GM20000 (cell line): ENCODE measurements around the gene ZWILCH.
A peak's percentile ranks its signal among the peaks of the same experiment; 100 is the strongest.

Source experiments
- DNase-seq: peaks from one replicate; pipeline ENCODE4 v3.0.0; 2012; ENCODE audit warnings: low spot score
- TF ChIP-seq, protein P1 (sequence below): IDR thresholded peaks from 2 replicates; pipeline ENCODE4 v1.5.1; 2012; ENCODE audit warnings: mild to moderate bottlenecking, control low read depth; ENCODE audit errors: extremely low read depth, missing control alignments

ZWILCH gene

DNA sequence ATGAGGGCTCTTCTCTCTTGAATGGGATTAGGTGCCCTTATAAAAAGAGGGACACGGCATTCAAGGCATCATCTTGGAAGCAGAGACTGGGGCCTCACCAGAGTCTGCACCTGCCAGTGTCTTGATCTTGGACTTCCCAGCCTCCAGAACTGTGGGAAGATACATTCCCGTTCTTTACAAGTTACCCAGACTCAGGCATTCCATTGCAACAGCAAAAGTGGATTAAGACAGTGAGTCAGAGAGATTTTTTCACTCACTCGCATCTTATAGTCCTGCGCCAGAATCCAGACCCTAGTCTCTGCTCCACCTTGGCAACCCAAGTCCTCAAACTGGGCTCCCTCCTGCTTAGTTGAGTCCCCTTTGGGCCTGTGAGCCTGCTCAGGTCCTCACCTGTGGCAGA is 58.0 kb downstream of the ZWILCH start:
- DNase-seq = no peak
- TF ChIP-seq, protein P1, sequence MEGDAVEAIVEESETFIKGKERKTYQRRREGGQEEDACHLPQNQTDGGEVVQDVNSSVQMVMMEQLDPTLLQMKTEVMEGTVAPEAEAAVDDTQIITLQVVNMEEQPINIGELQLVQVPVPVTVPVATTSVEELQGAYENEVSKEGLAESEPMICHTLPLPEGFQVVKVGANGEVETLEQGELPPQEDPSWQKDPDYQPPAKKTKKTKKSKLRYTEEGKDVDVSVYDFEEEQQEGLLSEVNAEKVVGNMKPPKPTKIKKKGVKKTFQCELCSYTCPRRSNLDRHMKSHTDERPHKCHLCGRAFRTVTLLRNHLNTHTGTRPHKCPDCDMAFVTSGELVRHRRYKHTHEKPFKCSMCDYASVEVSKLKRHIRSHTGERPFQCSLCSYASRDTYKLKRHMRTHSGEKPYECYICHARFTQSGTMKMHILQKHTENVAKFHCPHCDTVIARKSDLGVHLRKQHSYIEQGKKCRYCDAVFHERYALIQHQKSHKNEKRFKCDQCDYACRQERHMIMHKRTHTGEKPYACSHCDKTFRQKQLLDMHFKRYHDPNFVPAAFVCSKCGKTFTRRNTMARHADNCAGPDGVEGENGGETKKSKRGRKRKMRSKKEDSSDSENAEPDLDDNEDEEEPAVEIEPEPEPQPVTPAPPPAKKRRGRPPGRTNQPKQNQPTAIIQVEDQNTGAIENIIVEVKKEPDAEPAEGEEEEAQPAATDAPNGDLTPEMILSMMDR = no peak

DNA sequence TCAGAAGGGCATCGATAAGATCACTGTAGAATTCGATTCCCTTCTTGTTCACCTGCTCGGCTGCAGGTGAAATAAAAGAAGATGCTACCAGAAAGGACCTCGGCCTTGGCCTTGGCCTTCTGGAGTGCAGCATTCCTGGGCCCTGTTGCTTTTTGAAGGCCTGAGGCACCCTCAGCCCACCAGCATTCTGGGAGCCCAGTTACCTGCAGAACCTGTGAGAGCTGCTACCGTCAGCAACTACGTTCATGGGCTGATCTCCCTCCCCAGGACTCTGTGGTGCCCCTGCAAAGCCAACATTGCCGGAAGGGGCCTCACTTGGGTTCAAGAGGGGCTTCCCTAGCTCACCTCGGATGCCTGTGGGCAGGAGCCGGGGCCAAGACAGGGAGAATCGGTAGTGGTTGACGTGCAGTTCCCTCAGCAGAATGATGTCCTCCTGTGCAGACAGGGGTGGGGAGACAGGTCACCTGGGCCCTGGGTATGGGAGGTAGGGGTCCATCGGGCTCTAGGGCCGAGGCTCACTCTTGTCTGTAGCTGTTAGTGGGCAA is 58.5 kb downstream of the ZWILCH start:
- TF ChIP-seq, protein P1 = no peak
- no peak for DNase-seq

DNA sequence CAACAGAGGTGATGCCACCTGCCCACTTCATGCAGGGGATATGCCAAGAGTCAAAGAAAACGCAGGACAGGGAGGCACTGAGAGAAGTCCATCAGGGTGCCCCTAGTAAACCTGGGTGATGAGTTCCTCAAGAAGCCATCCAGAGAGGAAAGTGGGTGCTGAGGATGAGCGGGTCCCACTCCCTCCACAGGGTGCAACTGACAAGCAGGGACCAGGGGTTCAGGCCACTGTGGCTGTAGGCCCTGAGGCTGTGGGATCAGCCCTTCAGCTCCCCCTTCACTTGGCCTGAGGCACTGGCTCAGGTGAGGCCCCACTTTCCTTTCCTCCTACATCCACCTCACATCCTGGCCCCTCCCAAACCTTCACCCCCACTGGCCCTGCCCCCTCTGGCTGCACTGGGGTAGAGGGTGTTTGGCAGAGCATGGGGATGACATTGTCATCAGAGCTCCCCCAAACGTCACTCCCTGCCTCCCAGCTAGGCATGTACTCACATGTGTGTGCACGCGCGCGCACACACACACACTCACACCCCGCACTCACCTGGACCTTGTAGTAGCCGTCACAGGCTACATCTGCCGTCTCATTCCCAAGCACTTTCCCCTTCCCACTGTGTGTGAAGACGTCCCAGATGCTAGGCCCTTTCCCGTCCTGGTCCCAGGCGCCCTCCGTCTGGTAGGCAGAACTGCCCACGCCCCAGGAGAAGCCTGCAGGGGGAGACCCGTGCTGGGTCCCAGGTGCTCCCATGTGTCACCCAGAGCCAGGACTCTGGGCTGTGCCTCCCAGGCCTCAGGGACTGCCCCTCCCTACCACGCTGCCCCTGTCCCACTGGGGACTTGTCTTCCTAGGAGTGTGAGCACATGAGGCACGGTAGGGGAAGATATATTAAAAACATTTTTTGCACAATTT is 59.3 kb downstream of the ZWILCH start:
- DNase-seq = no peak
- TF ChIP-seq, protein P1 = no peak

DNA sequence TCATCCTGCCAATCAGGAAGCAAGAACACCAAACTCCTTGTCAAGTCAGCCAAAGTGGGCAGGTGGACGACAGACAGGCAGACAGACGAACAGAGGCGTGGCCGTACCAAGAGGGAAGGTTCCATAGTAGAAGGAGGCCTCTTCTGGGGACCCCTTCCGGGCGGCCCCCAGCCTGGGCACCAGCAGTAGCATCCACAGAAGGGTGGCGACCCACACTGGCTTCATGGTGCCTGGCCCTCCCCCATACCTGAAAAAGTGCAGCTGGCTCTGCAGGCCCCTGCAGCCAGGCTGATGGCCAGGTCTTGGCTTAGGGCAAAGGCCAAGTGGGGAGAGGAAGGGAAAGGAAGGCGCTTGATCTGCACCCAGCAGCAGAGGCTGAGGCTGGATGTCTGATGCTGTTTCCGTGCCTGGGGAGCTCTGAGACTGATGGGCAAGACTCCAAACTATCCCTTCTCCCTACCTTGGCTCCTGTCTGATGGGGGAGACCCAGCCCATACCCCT is 60.1 kb downstream of the ZWILCH start:
- DNase-seq = no peak
- TF ChIP-seq, protein P1 = no peak

DNA sequence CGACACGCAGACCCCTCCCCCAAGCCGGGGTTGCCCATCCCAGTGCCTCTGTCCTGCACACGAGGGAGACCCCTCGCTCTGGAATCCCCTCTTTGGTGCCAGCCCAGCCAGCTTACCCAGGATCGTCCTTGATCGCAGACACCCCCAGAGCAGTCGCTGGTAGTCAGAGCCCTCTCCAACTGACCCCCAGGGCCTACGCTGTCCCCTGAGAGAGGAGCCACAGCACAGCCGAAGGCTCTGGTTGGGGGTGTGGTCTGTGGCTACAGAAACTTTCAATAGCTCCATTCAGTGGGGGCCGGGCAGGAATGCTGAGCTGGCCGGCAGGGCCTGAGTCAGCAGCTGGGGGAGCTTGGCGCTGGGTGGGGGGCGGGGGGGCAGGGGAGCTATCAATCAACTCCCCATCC is 60.6 kb downstream of the ZWILCH start, which contains the start of gene LCTL:
Gene LCTL, minus strand, starts transcription at position 258 of the 404 bp plus-strand sequence. CDS start 633 bp downstream, outside the sequence.
- no peak for DNase-seq
- TF ChIP-seq, protein P1 = no peak

DNA sequence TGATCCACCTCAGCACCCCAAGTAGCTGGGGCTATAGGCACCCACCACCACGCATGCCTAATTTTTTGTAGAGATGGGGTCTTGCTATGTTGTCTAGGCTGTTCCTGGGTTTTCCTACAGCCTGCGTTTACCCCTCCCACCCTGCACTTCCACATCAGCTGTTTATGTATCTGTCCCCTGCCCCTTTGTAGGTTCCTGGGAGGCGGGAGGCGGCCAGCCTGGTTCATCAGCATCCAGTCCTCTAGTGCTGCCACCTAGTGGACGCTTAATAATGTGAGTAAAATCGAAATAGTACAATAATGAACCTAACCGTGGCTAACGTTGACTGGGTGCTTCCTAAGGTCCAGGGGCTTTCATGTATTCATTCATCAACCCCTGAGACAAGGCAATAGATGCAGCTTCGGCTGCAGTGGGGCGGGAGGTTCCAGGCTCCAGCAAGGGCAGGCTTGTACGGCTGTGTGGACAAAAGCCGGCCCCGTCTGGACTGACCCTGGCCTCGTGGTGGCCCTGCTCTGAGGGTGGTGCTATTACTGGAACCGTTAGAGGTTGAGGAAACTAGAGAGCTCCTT is 61.9 kb downstream of the ZWILCH start:
- TF ChIP-seq, protein P1 = peak; percentile 36
- peak; percentile 77 for DNase-seq

DNA sequence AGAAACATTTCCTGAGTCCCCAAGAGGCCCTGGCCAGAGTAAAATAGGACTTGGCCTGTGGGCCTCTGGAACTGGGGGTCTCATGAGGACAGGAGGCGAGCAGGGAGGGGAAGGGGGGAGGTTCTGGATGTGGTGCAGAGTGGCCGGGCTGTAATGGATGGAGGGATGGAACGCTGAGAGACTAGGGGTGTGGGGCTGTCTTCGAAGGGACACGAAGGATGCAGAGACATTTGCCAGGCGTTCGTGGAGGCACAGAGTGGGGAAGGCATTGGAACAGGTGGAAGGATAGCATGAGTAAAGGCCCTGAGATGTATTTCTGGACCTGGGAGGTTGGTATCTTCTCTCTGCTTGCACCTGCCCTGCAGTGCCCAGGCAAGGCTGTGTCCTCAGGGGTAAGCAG is 62.8 kb downstream of the ZWILCH start:
- no peak for DNase-seq
- TF ChIP-seq, protein P1 = no peak
